IPS-20b (cell line): ENCODE data around the gene LHX3.

ENCODE experiments used
- H3K27ac ChIP-seq: one replicate; pipeline ENCODE4 v1.5.1; 2013; ENCODE audit warnings: low read length
- H3K27me3 ChIP-seq: 2 replicates; pipeline ENCODE4 v1.6.1; 2013; ENCODE audit warnings: mild to moderate bottlenecking, low read length, inconsistent platforms; ENCODE audit not compliant: insufficient read depth
- H3K36me3 ChIP-seq: 2 replicates; pipeline ENCODE4 v1.6.1; 2013; ENCODE audit warnings: low read depth, mild to moderate bottlenecking, inconsistent platforms, low read length, moderate library complexity; ENCODE audit not compliant: insufficient read depth
- H3K4me1 ChIP-seq: 2 replicates; pipeline ENCODE4 v1.6.1; 2013; ENCODE audit warnings: mild to moderate bottlenecking, control low read depth, inconsistent platforms, low read length, moderate library complexity; ENCODE audit not compliant: insufficient read depth
- H3K4me3 ChIP-seq: 2 replicates; pipeline ENCODE4 v1.5.1; 2013; ENCODE audit warnings: mild to moderate bottlenecking, low read length, inconsistent platforms
- H3K9ac ChIP-seq: 2 replicates; pipeline ENCODE4 v1.6.1; 2013; ENCODE audit warnings: low read depth, mild to moderate bottlenecking, inconsistent platforms, low read length, moderate library complexity
- H3K9me3 ChIP-seq: 2 replicates; pipeline ENCODE4 v1.6.1; 2013; ENCODE audit warnings: mild to moderate bottlenecking, low read depth, low read length, inconsistent platforms; ENCODE audit not compliant: insufficient read depth

The LHX3 gene

GRCh38 chr9:136201174-136201573, 3.8 kb downstream of the LHX3 start:
- H3K36me3 ChIP-seq = no peaks in the 10 kb centered on the region
- H3K9ac ChIP-seq = no peak overlapping the region
- H3K27me3 ChIP-seq = peaks cover 100% of the 10 kb centered on the region
- H3K4me1 ChIP-seq = peaks cover 3% of the 10 kb centered on the region; the same call in 1 of the 2 replicates
- no peaks in the 10 kb centered on the region; the same call in 1 of the 2 replicates for H3K9me3 ChIP-seq
- no peak overlapping the region for H3K4me3 ChIP-seq
- H3K27ac ChIP-seq = no peak overlapping the region

DNA sequence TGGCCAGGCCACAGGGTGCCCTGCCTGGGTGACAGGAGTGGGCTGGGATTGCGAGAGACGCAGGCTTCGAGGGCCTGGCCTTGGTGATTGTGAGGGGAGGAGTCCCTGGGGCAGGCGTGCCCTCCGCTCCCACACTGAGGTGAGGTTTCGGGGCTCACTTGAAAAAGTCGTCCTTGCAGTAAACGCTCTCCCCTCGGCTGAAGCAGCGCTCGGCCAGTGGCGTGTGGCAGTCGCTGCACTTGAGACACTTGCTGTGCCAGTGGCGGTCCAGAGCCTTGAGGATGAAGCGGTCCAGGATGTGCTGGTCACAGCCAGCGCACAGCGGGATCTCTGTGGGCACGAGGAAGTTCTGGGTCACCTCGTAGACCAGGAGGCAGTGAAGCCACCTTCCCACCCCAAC, 4.5 kb downstream of the LHX3 start:
- Histone ChIP-seq H3K4me1 (peaks cover 3% of the 10 kb centered on the region; the same call in 1 of the 2 replicates), H3K9me3 (no peaks in the 10 kb centered on the region; the same call in 1 of the 2 replicates), H3K27me3 (peaks cover 100% of the 10 kb centered on the region)

DNA sequence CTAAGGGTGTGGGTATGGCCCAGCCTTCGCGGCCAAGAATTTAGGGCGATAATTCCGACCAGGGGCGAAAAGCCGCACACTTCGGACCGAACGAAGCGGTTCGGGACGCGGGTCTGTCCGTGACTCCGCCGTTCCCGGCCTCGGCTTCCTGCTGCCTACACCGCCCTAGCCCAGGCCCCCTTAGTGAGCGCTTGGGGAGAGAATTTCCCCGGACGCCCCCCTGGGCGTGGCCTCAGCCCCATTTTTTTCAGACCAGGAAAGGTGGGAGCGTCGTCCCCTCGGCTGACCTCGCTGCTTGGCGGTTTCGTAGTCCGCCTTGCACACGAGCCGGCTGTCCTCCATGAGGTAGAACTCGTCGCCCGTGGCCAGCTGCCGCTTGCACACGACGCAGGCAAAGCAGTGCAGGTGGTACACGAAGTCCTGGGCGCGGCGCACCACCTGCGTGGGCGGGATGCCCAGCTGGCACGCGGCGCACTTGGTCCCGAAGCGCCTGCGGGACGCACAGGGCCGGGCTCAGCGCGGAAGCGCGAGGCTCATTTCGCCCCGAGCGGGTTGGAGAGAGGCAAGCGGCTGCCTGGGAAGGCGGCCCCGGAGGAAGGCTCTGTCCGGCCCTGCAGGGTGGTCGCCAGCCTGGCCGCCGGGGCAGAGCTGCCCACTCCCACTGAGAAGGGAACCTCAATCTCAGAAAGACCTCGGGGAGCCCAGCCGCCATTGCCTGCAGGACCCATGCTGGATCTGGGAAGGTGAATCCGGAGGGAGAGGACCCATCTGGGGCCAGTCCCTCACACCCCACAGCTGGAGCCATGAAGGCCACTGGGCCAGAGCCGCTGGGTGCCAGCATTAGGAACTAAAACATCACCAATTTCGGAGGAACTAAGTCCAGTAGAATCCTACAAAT, 5.3 kb downstream of the LHX3 start:
- Histone ChIP-seq H3K9ac (no peak overlapping the region), H3K4me3 (no peak overlapping the region), H3K27ac (no peak overlapping the region), H3K4me1 (peaks cover 3% of the 10 kb centered on the region; the same call in 1 of the 2 replicates), H3K27me3 (peaks cover 100% of the 10 kb centered on the region), H3K9me3 (no peaks in the 10 kb centered on the region; the same call in 1 of the 2 replicates), H3K36me3 (no peaks in the 10 kb centered on the region)

More for the DNA sequence above, 4.5 kb downstream of the LHX3 start:
- Histone ChIP-seq H3K36me3 (no peaks in the 10 kb centered on the region), H3K27ac (no peak overlapping the region), H3K4me3 (no peak overlapping the region), H3K9ac (no peak overlapping the region)

- peaks cover 3% of the 10 kb centered on the region; the same call in 1 of the 2 replicates for H3K4me1 ChIP-seq
- H3K36me3 ChIP-seq = no peaks in the 10 kb centered on the region
- H3K27ac ChIP-seq = no peak overlapping the region
- no peak overlapping the region for H3K4me3 ChIP-seq
- no peak overlapping the region for H3K9ac ChIP-seq
- H3K27me3 ChIP-seq = peaks cover 100% of the 10 kb centered on the region
- H3K9me3 ChIP-seq = no peaks in the 10 kb centered on the region; the same call in 1 of the 2 replicates
These were observed 6.3 kb downstream of the LHX3 start for GRCh38 chr9:136198605-136199083.

- Histone ChIP-seq H3K9me3 (no peaks in the 10 kb centered on the region; the same call in 1 of the 2 replicates), H3K9ac (no peak overlapping the region), H3K36me3 (no peaks in the 10 kb centered on the region), H3K27ac (no peak overlapping the region), H3K27me3 (peaks cover 100% of the 10 kb centered on the region), H3K4me3 (no peak overlapping the region), H3K4me1 (peaks cover 3% of the 10 kb centered on the region; the same call in 1 of the 2 replicates)
These were observed 6.9 kb downstream of the LHX3 start for GRCh38 chr9:136197930-136198604.

GRCh38 chr9:136197084-136197875, 7.6 kb downstream of the LHX3 start:
- no peaks in the 10 kb centered on the region; the same call in 1 of the 2 replicates for H3K9me3 ChIP-seq
- H3K4me1 ChIP-seq = peaks cover 3% of the 10 kb centered on the region; the same call in 1 of the 2 replicates
- H3K36me3 ChIP-seq = no peaks in the 10 kb centered on the region
- H3K9ac ChIP-seq = no peak overlapping the region
- H3K27me3 ChIP-seq = peaks cover 100% of the 10 kb centered on the region
- H3K27ac ChIP-seq = no peak overlapping the region
- no peak overlapping the region for H3K4me3 ChIP-seq

DNA sequence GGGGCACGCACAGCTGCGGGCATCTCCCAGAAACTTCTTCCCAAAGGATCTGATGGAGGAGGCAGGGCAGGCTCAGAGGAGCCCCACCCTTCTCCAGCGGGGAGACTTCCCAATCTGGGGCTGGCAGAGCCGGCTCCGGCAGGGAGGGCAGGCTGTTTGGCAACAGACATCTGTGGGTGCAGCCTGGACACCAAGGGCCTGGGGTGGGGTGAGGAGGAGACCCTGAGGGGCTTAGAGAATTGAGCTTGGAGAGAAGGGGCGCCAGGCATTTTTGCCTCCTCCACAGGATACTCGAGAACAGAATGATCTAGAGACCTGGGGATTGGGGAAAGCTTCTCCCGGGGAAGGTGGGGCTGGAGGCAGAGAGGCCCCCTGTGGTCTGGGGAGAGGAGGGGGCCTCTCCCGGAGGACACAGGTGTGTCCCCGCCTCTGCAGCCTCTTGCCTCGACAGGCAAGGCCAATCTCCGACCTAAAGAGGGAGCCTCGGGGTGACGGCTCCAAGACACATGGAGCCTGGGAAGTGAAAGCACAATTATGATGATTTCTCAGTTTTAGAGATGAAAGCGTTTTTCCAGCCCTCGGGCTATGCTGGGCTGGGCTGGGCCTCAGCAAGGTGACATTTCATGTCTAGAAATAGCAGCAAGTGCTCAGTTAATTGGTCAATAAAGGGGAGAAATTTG, 8.4 kb downstream of the LHX3 start:
- no peaks in the 10 kb centered on the region for H3K36me3 ChIP-seq
- no peak overlapping the region for H3K4me3 ChIP-seq
- H3K4me1 ChIP-seq = peaks cover 7% of the 10 kb centered on the region; the same call in 1 of the 2 replicates
- H3K27ac ChIP-seq = no peak overlapping the region
- H3K9ac ChIP-seq = no peak overlapping the region
- no peaks in the 10 kb centered on the region; the same call in 1 of the 2 replicates for H3K9me3 ChIP-seq
- H3K27me3 ChIP-seq = peaks cover 100% of the 10 kb centered on the region

- Histone ChIP-seq H3K9me3 (no peaks in the 10 kb centered on the region), H3K4me1 (peaks cover 7% of the 10 kb centered on the region; the same call in 1 of the 2 replicates), H3K4me3 (no peak overlapping the region), H3K9ac (no peak overlapping the region), H3K27me3 (peaks cover 100% of the 10 kb centered on the region), H3K27ac (no peak overlapping the region), H3K36me3 (no peaks in the 10 kb centered on the region)
These were observed 10.4 kb downstream of the LHX3 start for GRCh38 chr9:136194540-136194939.

- Histone ChIP-seq H3K9ac (no peak overlapping the region), H3K27me3 (peaks cover 97% of the 10 kb centered on the region), H3K27ac (no peak overlapping the region), H3K9me3 (no peaks in the 10 kb centered on the region), H3K36me3 (no peaks in the 10 kb centered on the region), H3K4me3 (no peak overlapping the region), H3K4me1 (peaks cover 7% of the 10 kb centered on the region; the same call in 1 of the 2 replicates)
These were observed 11.0 kb downstream of the LHX3 start for GRCh38 chr9:136193891-136194279.

DNA sequence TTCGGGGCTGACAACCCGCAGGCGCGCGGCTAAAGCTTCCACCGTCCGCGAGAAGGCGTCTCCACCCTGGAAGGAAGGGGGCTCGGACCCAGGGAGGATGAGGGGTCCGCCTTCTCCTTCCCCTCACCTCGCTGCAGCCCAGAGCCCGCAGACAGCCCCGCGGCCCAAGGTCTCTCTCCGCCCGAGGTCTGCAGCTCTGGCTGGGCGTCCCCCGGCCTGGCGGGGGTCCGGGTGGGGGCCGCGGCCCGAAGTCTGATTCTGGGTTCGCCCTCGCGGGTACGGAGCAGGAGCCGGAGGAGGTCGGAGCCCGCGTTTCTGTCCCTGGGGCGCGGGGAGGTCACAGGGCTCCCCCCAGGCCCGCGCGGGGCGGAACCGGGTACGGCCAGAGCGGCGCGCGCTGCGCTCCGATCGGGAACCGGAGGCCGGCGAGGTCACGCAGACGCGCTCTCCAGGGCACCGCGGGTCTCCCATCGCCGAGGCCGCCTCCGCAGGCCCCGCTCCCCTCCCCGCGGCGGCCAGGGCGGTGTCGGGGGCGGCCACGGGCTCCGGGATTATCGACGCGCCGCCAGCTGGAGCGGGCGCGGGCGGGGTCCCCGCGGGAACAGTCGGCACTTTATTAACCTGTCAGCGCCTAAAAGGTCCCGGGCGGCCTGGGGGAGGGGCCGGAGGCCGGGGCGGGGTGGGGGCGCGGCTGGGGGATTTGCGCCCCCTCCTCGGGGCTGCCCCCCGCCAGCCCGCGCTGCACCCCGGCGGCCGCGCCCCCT, 11.6 kb downstream of the LHX3 start:
- Histone ChIP-seq H3K4me1 (peaks cover 7% of the 10 kb centered on the region; the same call in 1 of the 2 replicates), H3K4me3 (peak overlapping the region; percentile 22; the same call in 1 of the 2 replicates), H3K27me3 (peaks cover 91% of the 10 kb centered on the region)

More for the DNA sequence above, 11.6 kb downstream of the LHX3 start:
- no peaks in the 10 kb centered on the region for H3K9me3 ChIP-seq
- H3K9ac ChIP-seq = no peak overlapping the region
- no peaks in the 10 kb centered on the region for H3K36me3 ChIP-seq
- no peak overlapping the region for H3K27ac ChIP-seq
